CD14-positive monocyte (primary cell): ENCODE results near the gene EIF4H. TPM values are rescaled to one million over a fixed set of nuclear protein-coding genes. Genes with fewer than 3 reads are reported as not detected.
A peak's percentile ranks its signal among the peaks of the same experiment; 100 is the strongest.

Experiments used
- DNase-seq, 3 donors: peaks; one replicate each; pipeline ENCODE4 v3.0.0-alpha.2; 2011 to 2022
- H2AFZ ChIP-seq: 2 replicates; pipeline ENCODE4 v1.6.0; 2012; ENCODE audit warnings: mild to moderate bottlenecking, low read depth, low read length, inconsistent platforms; ENCODE audit not compliant: insufficient read depth, poor library complexity, severe bottlenecking
- H3K27ac ChIP-seq, 2 donors: 1 replicate in 1 of 2; 2 replicates in 1 of 2; pipeline ENCODE4 v1.5.1; 2012 to 2013; ENCODE audit warnings: low read length in 2 of 2, control low read depth in 1 of 2, inconsistent platforms in 1 of 2, low read depth in 1 of 2, mild to moderate bottlenecking in 1 of 2
- H3K27me3 ChIP-seq, 2 donors: one replicate each; pipeline versions ENCODE4 v1.6.0 to v1.6.1; 2011 to 2013; ENCODE audit warnings: low read length in 2 of 2; ENCODE audit not compliant: control insufficient read depth in 2 of 2, insufficient read depth in 2 of 2
- H3K36me3 ChIP-seq, 2 donors: replicated peaks in 1 of 2; 1 replicate in 1 of 2; 2 replicates in 1 of 2; pipeline versions ENCODE4 v1.5.1 to v1.6.1; 2012 to 2013; ENCODE audit warnings: low read length in 2 of 2, control low read depth in 1 of 2, inconsistent platforms in 1 of 2, mild to moderate bottlenecking in 1 of 2; ENCODE audit not compliant: insufficient read depth in 2 of 2, control insufficient read depth in 1 of 2
- H3K4me1 ChIP-seq, 2 donors: 1 replicate in 1 of 2; 2 replicates in 1 of 2; pipeline versions ENCODE4 v1.5.1 to v1.6.1; 2012 to 2013; ENCODE audit warnings: low read length in 2 of 2, control low read depth in 1 of 2, inconsistent platforms in 1 of 2, mild to moderate bottlenecking in 1 of 2, moderate library complexity in 1 of 2; ENCODE audit not compliant: insufficient read depth in 2 of 2, control insufficient read depth in 1 of 2
- H3K4me2 ChIP-seq: replicated peaks from 2 replicates; pipeline ENCODE3; 2012; ENCODE audit warnings: low read length, moderate library complexity, mild to moderate bottlenecking; ENCODE audit not compliant: poor library complexity, severe bottlenecking; ENCODE audit errors: extremely low read depth
- H3K4me3 ChIP-seq, 3 experiments: fragments of 200-600 bp in 1 of 3; sonication (generic) in 1 of 3; replicated peaks in 1 of 3; 1 replicate in 2 of 3; 2 replicates in 1 of 3; pipeline ENCODE4 v1.5.1; 2011 to 2013; ENCODE audit warnings: low read length in 3 of 3, mild to moderate bottlenecking in 3 of 3, control low read depth in 2 of 3, low read depth in 2 of 3, inconsistent platforms in 1 of 3, moderate library complexity in 1 of 3
- H3K79me2 ChIP-seq: 2 replicates; pipeline ENCODE4 v1.6.0; 2012; ENCODE audit warnings: mild to moderate bottlenecking, control low read depth, inconsistent platforms, low read length, moderate library complexity; ENCODE audit not compliant: insufficient read depth
- H3K9ac ChIP-seq: 2 replicates; pipeline ENCODE4 v1.6.0; 2017; ENCODE audit warnings: low read length, mild to moderate bottlenecking; ENCODE audit not compliant: insufficient read depth, poor library complexity, severe bottlenecking
- H3K9me3 ChIP-seq, 2 donors: replicated peaks in 1 of 2; 1 replicate in 1 of 2; 2 replicates in 1 of 2; pipeline versions ENCODE4 v1.5.1 to v1.6.1; 2012 to 2013; ENCODE audit warnings: low read length in 2 of 2, control low read depth in 1 of 2; ENCODE audit not compliant: control insufficient read depth in 1 of 2, insufficient read depth in 1 of 2
- H4K20me1 ChIP-seq: 2 replicates; pipeline ENCODE4 v1.6.0; 2012; ENCODE audit warnings: mild to moderate bottlenecking, low read length, control low read depth, moderate library complexity; ENCODE audit not compliant: insufficient read depth
- H3K27ac Mint-ChIP-seq, 7 donors: one replicate each; pipeline ENCODE4 v1.8.0; 2020; ENCODE audit warnings: mild to moderate bottlenecking in 7 of 7, mixed read lengths in 7 of 7, moderate library complexity in 6 of 7, inconsistent platforms in 2 of 7
- H3K27me3 Mint-ChIP-seq, 3 donors: one replicate each; pipeline ENCODE4 v1.8.0; 2021 to 2022; ENCODE audit warnings: low read depth in 3 of 3, mild to moderate bottlenecking in 3 of 3, mixed read lengths in 3 of 3, moderate library complexity in 3 of 3, inconsistent platforms in 1 of 3
- H3K36me3 Mint-ChIP-seq, 2 donors: one replicate each; pipeline ENCODE4 v1.8.0; 2020; ENCODE audit warnings: mixed read lengths in 2 of 2, inconsistent platforms in 1 of 2, mild to moderate bottlenecking in 1 of 2
- H3K4me1 Mint-ChIP-seq: one replicate; pipeline ENCODE4 v1.8.0; 2020; ENCODE audit warnings: mild to moderate bottlenecking, mixed read lengths
- H3K4me3 Mint-ChIP-seq, 2 donors: one replicate each; pipeline ENCODE4 v1.8.0; 2020; ENCODE audit warnings: mild to moderate bottlenecking in 2 of 2, mixed read lengths in 2 of 2, moderate library complexity in 1 of 2
- H3K9me3 Mint-ChIP-seq, 7 donors: one replicate each; pipeline ENCODE4 v1.8.0; 2020 to 2022; ENCODE audit warnings: mixed read lengths in 7 of 7, mild to moderate bottlenecking in 6 of 7, moderate library complexity in 6 of 7, inconsistent platforms in 2 of 7
- CTCF ChIP-seq: fragments of 200-600 bp; IDR thresholded peaks from one replicate; pipeline ENCODE4 v1.8.0; 2022; ENCODE audit warnings: antibody characterized with exemption, mild to moderate bottlenecking
- WGBS: methylation state at CpG from one replicate; pipeline ENCODE4 v1.1.5; 2013; ENCODE audit warnings: missing lambda C conversion rate; ENCODE audit not compliant: insufficient coverage; 5-methylcytosine and 5-hydroxymethylcytosine counted together
- intact Hi-C, 2 donors: fragments of 100-400 bp; cut with micrococcal nuclease; formaldehyde crosslinking; loops; one replicate each; pipeline versions ENCODE4 v1.15.0 to v1.15.1; 2023
- polyA plus RNA-seq, 3 donors: library from polyadenylated mRNA; depleted of rRNA in 1 of 3; unstranded in 2 of 3; stranded (reverse) in 1 of 3; fragments of 300-500 nt in 2 of 3; fragments of >200 nt in 1 of 3; fragmentation: Illumina TruSeq in 2 of 3; gene quantifications; 1 replicate in 2 of 3; 2 replicates in 1 of 3; pipeline ENCODE4 v1.2.3, GENCODE V29; 2012 to 2021

Gene EIF4H
- polyA plus RNA-seq, 3 donors = 162 to 234 (median 206) TPM

DNA sequence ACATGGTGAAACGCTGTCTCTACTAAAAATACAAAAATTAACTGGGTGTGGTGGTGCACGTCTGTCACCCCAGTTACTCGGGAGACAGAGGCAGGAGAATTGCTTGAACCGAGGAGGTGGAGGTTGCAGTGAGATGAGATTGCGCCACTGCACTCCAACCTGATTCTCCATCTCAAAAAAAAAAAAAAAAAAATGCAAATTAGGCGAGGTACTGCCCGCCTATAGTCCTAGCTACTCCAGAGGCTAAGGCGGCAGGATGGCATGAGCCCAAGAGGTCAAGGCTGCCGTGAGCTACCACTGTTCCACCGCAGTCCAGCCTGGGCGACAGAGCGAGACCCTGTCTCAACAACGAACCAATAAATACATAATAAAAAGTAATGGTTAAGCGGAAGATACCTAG lies 1.1 kb upstream of the EIF4H start:
- H3K4me2 ChIP-seq = peak overlapping the region; percentile 87
- Mint-ChIP-seq H3K27ac (peak overlapping the region in 5 of 7 donors; percentile 20 to 97 (median 25)), H3K27me3 (peaks cover 0 to 2% (median 0%) of the 10 kb centered on the region in 3 donors), H3K9me3 (no peaks in the 10 kb centered on the region), H3K4me1 (peaks cover 44% of the 10 kb centered on the region), H3K36me3 (peaks cover 6 to 12% of the 10 kb centered on the region in 2 donors), H3K4me3 (peak overlapping the region; percentile 77 to 88)
- intact Hi-C loops = loop anchor here in 1 of 2 donors (5.0 kb wide), 1 partner anchor 81 kb away; no protein-coding TSS in a partner anchor
- H2AFZ ChIP-seq = peak overlapping the region; percentile 97
- H3K4me1 ChIP-seq = peaks cover 39 to 55% of the 10 kb centered on the region in 2 donors
- TF ChIP-seq CTCF = no peak
- H3K36me3 ChIP-seq = peaks cover 0 to 16% of the 10 kb centered on the region in 2 donors
- no peak overlapping the region for H3K27ac ChIP-seq
- H3K9ac ChIP-seq = no peak overlapping the region
- H3K4me3 ChIP-seq = peak overlapping the region in 1 of 3 experiments; percentile 88
- peaks cover 43% of the 10 kb centered on the region for H3K79me2 ChIP-seq
- H3K27me3 ChIP-seq = no peaks in the 10 kb centered on the region
- no peaks in the 10 kb centered on the region for H3K9me3 ChIP-seq
- H4K20me1 ChIP-seq = peaks cover 29% of the 10 kb centered on the region
- DNase-seq = no peak
- whole genome bisulfite sequencing = no CpG with 5 or more reads among the region's 14 CpGs

DNA sequence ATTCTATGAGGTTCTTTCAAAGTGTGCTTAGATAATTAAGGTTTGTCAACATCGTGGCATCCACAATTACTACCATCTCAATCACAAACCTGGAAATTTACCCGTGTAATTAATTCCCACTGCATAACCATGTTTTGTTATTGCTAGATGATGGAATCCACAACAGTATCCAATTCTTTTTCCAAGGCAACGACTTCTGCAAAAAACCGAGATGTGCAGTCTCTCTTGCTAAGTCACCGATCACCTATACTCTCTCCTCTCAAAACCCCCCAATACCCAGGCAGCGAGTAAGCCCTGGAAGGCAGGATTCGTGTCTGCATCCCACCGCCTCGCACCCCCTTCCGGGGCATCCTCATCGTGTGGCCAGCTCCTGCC lies 678 bp upstream of the EIF4H start:
- Histone ChIP-seq H4K20me1 (peaks cover 33% of the 10 kb centered on the region), H3K27me3 (no peaks in the 10 kb centered on the region), H2AFZ (peak overlapping the region; percentile 97), H3K36me3 (peaks cover 0 to 18% of the 10 kb centered on the region in 2 donors), H3K4me1 (peaks cover 40 to 59% of the 10 kb centered on the region in 2 donors), H3K9me3 (no peaks in the 10 kb centered on the region), H3K4me3 (peak overlapping the region; percentile 65 to 88 (median 74)), H3K9ac (peak overlapping the region; percentile 98), H3K79me2 (peaks cover 48% of the 10 kb centered on the region), H3K4me2 (peak overlapping the region; percentile 87), H3K27ac (peak overlapping the region; percentile 79 to 91)
- Mint-ChIP-seq H3K4me1 (peaks cover 45% of the 10 kb centered on the region), H3K27ac (peak overlapping the region; percentile 82 to 97 (median 90)), H3K4me3 (peak overlapping the region; percentile 77 to 88), H3K27me3 (peaks cover 0 to 2% (median 0%) of the 10 kb centered on the region in 3 donors), H3K36me3 (peaks cover 6 to 12% of the 10 kb centered on the region in 2 donors), H3K9me3 (no peaks in the 10 kb centered on the region)
- DNase-seq = no peak
- WGBS = 2% methylated on average over 8 of the region's 11 CpGs
- no peak for TF ChIP-seq CTCF
- intact Hi-C loops = loop anchor here in 1 of 2 donors (5.0 kb wide), 1 partner anchor 81 kb away; no protein-coding TSS in a partner anchor
